Left ventricle myocardium inferior (tissue), 1 donor: ENCODE results near the gene YAP1. TPM values are rescaled to one million over a fixed set of nuclear protein-coding genes. Genes with fewer than 3 reads are reported as not detected.

Experiments
- DNase-seq: peaks from one replicate; pipeline ENCODE4 v3.0.0-alpha.2; 2020
- H3K27ac ChIP-seq: fragments of 200-600 bp; replicated peaks from 2 replicates; pipeline ENCODE4 v1.8.0; 2021
- H3K27me3 ChIP-seq: fragments of 200-600 bp; 2 replicates; pipeline ENCODE4 v1.8.0; 2021; ENCODE audit warnings: low read depth
- H3K36me3 ChIP-seq: fragments of 200-600 bp; 2 replicates; pipeline ENCODE4 v1.8.0; 2021
- H3K4me1 ChIP-seq: fragments of 200-600 bp; 2 replicates; pipeline ENCODE4 v1.8.0; 2021
- H3K4me3 ChIP-seq: fragments of 200-600 bp; 2 replicates; pipeline ENCODE4 v1.8.0; 2021; ENCODE audit warnings: mild to moderate bottlenecking, moderate library complexity
- H3K9me3 ChIP-seq: fragments of 200-600 bp; replicated peaks from 2 replicates; pipeline ENCODE4 v1.8.0; 2021
- intact Hi-C: fragments of 100-400 bp; cut with micrococcal nuclease; formaldehyde crosslinking; loops from one replicate; pipeline ENCODE4 v1.11.0; 2022
- total RNA-seq: library from RNA; stranded (reverse); fragmentation: NEBNext Ultra II Directional; extraction: Animal tissue kit (Norgen Biotek cat#: 25700); gene quantifications from one replicate; pipeline ENCODE4 v1.2.1, GENCODE V29; 2021
- TF ChIP-seq, protein P1 (sequence below): fragments of 200-600 bp; IDR thresholded peaks from 2 replicates; pipeline ENCODE4 v1.8.0; 2021; ENCODE audit warnings: antibody characterized with exemption, mild to moderate bottlenecking, borderline replicate concordance
- donor health status: DM: no; HTN: yes; CAD: no; lungs with severe emphysema.

The YAP1 gene
- total RNA-seq, 1 donor from 2014 or later: 67.9 TPM

DNA sequence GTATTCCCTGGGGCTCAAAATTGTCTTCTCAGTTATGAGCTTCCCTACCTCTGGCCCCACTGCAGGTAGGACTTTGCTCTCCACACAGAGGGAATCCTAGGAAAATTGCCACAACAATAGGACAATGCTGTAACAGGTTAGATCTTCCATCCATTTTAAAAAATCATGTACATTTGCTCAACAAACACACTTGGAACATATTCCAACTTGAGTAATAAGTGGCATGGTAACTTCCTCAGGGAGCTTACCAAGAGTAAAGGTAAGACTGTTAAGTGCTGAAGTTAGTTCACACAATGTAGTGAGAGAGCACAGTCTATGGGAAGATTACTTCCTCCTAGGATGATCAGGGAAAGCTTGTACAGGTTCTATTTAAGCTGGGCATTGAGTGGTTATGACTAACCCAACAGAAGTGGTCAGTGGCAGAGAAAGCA is 128.2 kb downstream of the YAP1 start:
- Histone ChIP-seq H3K4me3 (no peak overlapping the region), H3K9me3 (no peaks in the 10 kb centered on the region), H3K4me1 (peaks cover 11% of the 10 kb centered on the region), H3K27me3 (no peaks in the 10 kb centered on the region), H3K36me3 (peaks cover 4% of the 10 kb centered on the region), H3K27ac (no peak overlapping the region)
- DNase-seq: no peak
- intact Hi-C loops: no loop called here
- TF ChIP-seq, protein P1, sequence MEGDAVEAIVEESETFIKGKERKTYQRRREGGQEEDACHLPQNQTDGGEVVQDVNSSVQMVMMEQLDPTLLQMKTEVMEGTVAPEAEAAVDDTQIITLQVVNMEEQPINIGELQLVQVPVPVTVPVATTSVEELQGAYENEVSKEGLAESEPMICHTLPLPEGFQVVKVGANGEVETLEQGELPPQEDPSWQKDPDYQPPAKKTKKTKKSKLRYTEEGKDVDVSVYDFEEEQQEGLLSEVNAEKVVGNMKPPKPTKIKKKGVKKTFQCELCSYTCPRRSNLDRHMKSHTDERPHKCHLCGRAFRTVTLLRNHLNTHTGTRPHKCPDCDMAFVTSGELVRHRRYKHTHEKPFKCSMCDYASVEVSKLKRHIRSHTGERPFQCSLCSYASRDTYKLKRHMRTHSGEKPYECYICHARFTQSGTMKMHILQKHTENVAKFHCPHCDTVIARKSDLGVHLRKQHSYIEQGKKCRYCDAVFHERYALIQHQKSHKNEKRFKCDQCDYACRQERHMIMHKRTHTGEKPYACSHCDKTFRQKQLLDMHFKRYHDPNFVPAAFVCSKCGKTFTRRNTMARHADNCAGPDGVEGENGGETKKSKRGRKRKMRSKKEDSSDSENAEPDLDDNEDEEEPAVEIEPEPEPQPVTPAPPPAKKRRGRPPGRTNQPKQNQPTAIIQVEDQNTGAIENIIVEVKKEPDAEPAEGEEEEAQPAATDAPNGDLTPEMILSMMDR: no peak

DNA sequence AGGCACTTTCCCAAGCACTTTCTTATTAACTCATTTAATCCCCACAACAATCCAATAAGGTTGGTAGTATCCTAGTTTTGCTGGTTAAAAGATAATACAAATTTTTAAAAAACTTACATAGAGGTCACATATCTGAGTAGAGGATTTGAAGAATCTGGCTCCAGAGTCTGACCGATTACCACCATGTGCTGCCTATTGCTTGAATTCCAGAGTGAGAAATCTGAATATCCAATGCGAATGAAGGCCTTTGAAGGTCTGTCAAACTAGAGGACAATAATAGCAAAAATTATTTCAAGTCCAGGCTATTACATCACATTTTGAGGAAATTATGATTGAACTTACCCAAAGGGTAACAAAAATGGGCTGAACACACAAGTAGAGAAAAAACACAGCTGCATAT is 129.2 kb downstream of the YAP1 start:
- Histone ChIP-seq H3K4me3 (no peak overlapping the region), H3K4me1 (peaks cover 11% of the 10 kb centered on the region), H3K36me3 (no peaks in the 10 kb centered on the region), H3K27ac (no peak overlapping the region), H3K27me3 (no peaks in the 10 kb centered on the region), H3K9me3 (no peaks in the 10 kb centered on the region)
- intact Hi-C loops: no loop called here
- TF ChIP-seq, protein P1: no peak
- DNase-seq: no peak

GRCh38 chr11:102239911-102240310 is 129.7 kb downstream of the YAP1 start:
- no peak for DNase-seq
- peaks cover 11% of the 10 kb centered on the region for H3K4me1 ChIP-seq
- H3K36me3 ChIP-seq: no peaks in the 10 kb centered on the region
- H3K4me3 ChIP-seq: no peak overlapping the region
- TF ChIP-seq, protein P1: no peak
- H3K27ac ChIP-seq: no peak overlapping the region
- no peaks in the 10 kb centered on the region for H3K27me3 ChIP-seq
- no peaks in the 10 kb centered on the region for H3K9me3 ChIP-seq
- intact Hi-C loops: no loop called here

- no peaks in the 10 kb centered on the region for H3K9me3 ChIP-seq
- TF ChIP-seq, protein P1: no peak
- no peaks in the 10 kb centered on the region for H3K36me3 ChIP-seq
- H3K27me3 ChIP-seq: no peaks in the 10 kb centered on the region
- intact Hi-C loops: no loop called here
- DNase-seq: no peak
- no peak overlapping the region for H3K4me3 ChIP-seq
- peaks cover 11% of the 10 kb centered on the region for H3K4me1 ChIP-seq
- no peak overlapping the region for H3K27ac ChIP-seq
Observed at GRCh38 chr11:102240502-102240901, 130.3 kb downstream of the YAP1 start.

GRCh38 chr11:102241026-102241425 is 130.8 kb downstream of the YAP1 start:
- no peak overlapping the region for H3K27ac ChIP-seq
- no peaks in the 10 kb centered on the region for H3K27me3 ChIP-seq
- no peak for DNase-seq
- H3K36me3 ChIP-seq: no peaks in the 10 kb centered on the region
- H3K4me3 ChIP-seq: no peak overlapping the region
- intact Hi-C loops: no loop called here
- H3K4me1 ChIP-seq: peaks cover 11% of the 10 kb centered on the region
- TF ChIP-seq, protein P1: no peak
- no peaks in the 10 kb centered on the region for H3K9me3 ChIP-seq
